K562 (cell line): ENCODE results near the gene ENTREP3. TPM values are rescaled to one million over a fixed set of nuclear protein-coding genes. Genes with fewer than 3 reads are reported as not detected.

ENCODE experiments used
- DACH1 ChIP-seq: fragments of 450-650 bp; IDR thresholded peaks from 2 replicates; pipeline ENCODE4 v1.6.1; 2018; ENCODE audit not compliant: partially characterized antibody
- HMBOX1 ChIP-seq: sonication (generic); IDR thresholded peaks from 2 replicates; pipeline ENCODE4 v1.6.1; 2016
- HNRNPK ChIP-seq: fragments of 200-400 bp; formaldehyde crosslinking; IDR thresholded peaks from one replicate; pipeline ENCODE4 v1.6.1; 2018; ENCODE audit warnings: mild to moderate bottlenecking, low read depth, low read length; ENCODE audit not compliant: poor library complexity, severe bottlenecking
- HNRNPLL ChIP-seq: fragments of 200-400 bp; formaldehyde crosslinking; IDR thresholded peaks from 2 replicates; pipeline ENCODE4 v1.6.1; 2017; ENCODE audit warnings: low read length, low read depth, mild to moderate bottlenecking; ENCODE audit not compliant: poor library complexity, severe bottlenecking
- IRF9 ChIP-seq: fragments of 450-650 bp; IDR thresholded peaks from 2 replicates; pipeline ENCODE4 v1.6.1; 2016; ENCODE audit warnings: missing biosample characterization, missing genetic modification characterization
- L3MBTL2 ChIP-seq: fragments of 450-650 bp; IDR thresholded peaks from 2 replicates; pipeline ENCODE4 v1.6.1; 2016; ENCODE audit warnings: mild to moderate bottlenecking, moderate library complexity
- MYBL2 ChIP-seq, 2 experiments: fragments of 450-650 bp in 1 of 2; sonication (generic) in 1 of 2; formaldehyde crosslinking in 1 of 2; IDR thresholded peaks; 2 replicates each; pipeline versions ENCODE4 v1.6.1 to v1.8.1; 2017 to 2022; ENCODE audit warnings: borderline replicate concordance in 1 of 2, inconsistent platforms in 1 of 2, low read depth in 1 of 2, mild to moderate bottlenecking in 1 of 2, missing genetic modification reagents in 1 of 2, moderate library complexity in 1 of 2
- NFIC ChIP-seq: fragments of 450-650 bp; IDR thresholded peaks from 2 replicates; pipeline ENCODE4 v1.6.1; 2017; ENCODE audit warnings: mild to moderate bottlenecking, inconsistent platforms
- RBM17 ChIP-seq: fragments of 200-400 bp; formaldehyde crosslinking; IDR thresholded peaks from 2 replicates; pipeline ENCODE4 v1.6.1; 2017; ENCODE audit warnings: low read depth, mild to moderate bottlenecking, low read length, borderline replicate concordance
- STAG1 ChIP-seq: sonication (generic); formaldehyde crosslinking; IDR thresholded peaks from 2 replicates; pipeline ENCODE4 v1.5.0; 2020; ENCODE audit warnings: missing genetic modification reagents, borderline replicate concordance
- TRIM28 ChIP-seq: fragments of 450-650 bp; IDR thresholded peaks from 2 replicates; pipeline ENCODE4 v1.6.1; 2017
- U2AF1 ChIP-seq: fragments of 200-400 bp; formaldehyde crosslinking; optimal IDR thresholded peaks from 2 replicates; pipeline ENCODE3; 2017; ENCODE audit warnings: mild to moderate bottlenecking, low read depth, low read length, moderate library complexity
- ZBTB1 ChIP-seq: sonication (generic); formaldehyde crosslinking; IDR thresholded peaks from 2 replicates; pipeline ENCODE4 v1.8.1; 2023; ENCODE audit warnings: missing genetic modification reagents, low read depth, mild to moderate bottlenecking, borderline replicate concordance
- ZNF217 ChIP-seq: sonication (generic); formaldehyde crosslinking; IDR thresholded peaks from 2 replicates; pipeline ENCODE4 v1.8.0; 2022; ENCODE audit warnings: mild to moderate bottlenecking, missing genetic modification reagents
- ZNF347 ChIP-seq: fragments of 450-650 bp; formaldehyde crosslinking; IDR thresholded peaks from 2 replicates; pipeline ENCODE4 v1.4.0; 2020; ENCODE audit warnings: low read depth, mild to moderate bottlenecking, moderate library complexity
- ZNF431 ChIP-seq: sonication (generic); formaldehyde crosslinking; IDR thresholded peaks from 2 replicates; pipeline ENCODE4 v1.8.0; 2022; ENCODE audit warnings: mild to moderate bottlenecking, missing genetic modification reagents
- ZNF551 ChIP-seq: fragments of 250-450 bp; sonication (Bioruptor Pico); IDR thresholded peaks from 2 replicates; pipeline ENCODE4 v1.5.0; 2021; ENCODE audit warnings: mild to moderate bottlenecking, moderate library complexity
- ZNF592 ChIP-seq: fragments of 450-650 bp; IDR thresholded peaks from 2 replicates; pipeline ENCODE4 v1.6.1; 2017; ENCODE audit warnings: antibody characterized with exemption, mild to moderate bottlenecking
- polyA plus RNA-seq, 8 experiments: library from polyadenylated mRNA; depleted of rRNA in 4 of 8; stranded (reverse) in 5 of 8; unstranded in 3 of 8; fragments of >200 nt; fragmentation: Nextera tagmentation in 2 of 8; fragmentation: Illumina TruSeq in 1 of 8; extraction: Ambion mirVana in 2 of 8; extraction: Trizol in 1 of 8; gene quantifications; 2 replicates each; pipeline versions ENCODE4 v1.2.1 to v1.2.3, GENCODE V29; 2011 to 2014; ENCODE audit warnings: inconsistent platforms in 1 of 8, missing spikeins in 1 of 8
- total RNA-seq, 7 experiments: library from RNA; depleted of rRNA in 6 of 7; stranded (reverse); fragments of >200 nt in 6 of 7; fragmentation: Illumina TruSeq in 2 of 7; extraction: Trizol in 2 of 7; gene quantifications; 2 replicates each; pipeline versions ENCODE4 v1.2.1 to v1.2.3, GENCODE V29; 2011 to 2021; ENCODE audit warnings: low replicate concordance in 1 of 7
- TF ChIP-seq, protein P1 (sequence below): fragments of 250-450 bp; sonication (Bioruptor Pico); IDR thresholded peaks from 2 replicates; pipeline ENCODE4 v1.8.0; 2021; ENCODE audit warnings: mild to moderate bottlenecking, moderate library complexity

Gene ENTREP3
- total and polyA plus RNA-seq, 9 of the 15 experiments (the other 6 are each of a cell fraction or from before 2014, with no cell fraction given): 1.9 to 41.8 (median 5.9) TPM

- TF ChIP-seq IRF9 (tag): no peak
- no peak for TF ChIP-seq ZNF431
- no peak for TF ChIP-seq L3MBTL2
- TF ChIP-seq, protein P1, sequence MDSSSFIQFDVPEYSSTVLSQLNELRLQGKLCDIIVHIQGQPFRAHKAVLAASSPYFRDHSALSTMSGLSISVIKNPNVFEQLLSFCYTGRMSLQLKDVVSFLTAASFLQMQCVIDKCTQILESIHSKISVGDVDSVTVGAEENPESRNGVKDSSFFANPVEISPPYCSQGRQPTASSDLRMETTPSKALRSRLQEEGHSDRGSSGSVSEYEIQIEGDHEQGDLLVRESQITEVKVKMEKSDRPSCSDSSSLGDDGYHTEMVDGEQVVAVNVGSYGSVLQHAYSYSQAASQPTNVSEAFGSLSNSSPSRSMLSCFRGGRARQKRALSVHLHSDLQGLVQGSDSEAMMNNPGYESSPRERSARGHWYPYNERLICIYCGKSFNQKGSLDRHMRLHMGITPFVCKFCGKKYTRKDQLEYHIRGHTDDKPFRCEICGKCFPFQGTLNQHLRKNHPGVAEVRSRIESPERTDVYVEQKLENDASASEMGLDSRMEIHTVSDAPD (CRISPR knock-in tag): no peak
- TF ChIP-seq RBM17: no peak
- TF ChIP-seq MYBL2 (IDR thresholded peaks at IDR 0.05; ENCODE audit: low read depth): no peak
- TF ChIP-seq MYBL2 (CRISPR knock-in tag; IDR thresholded peaks at IDR 0.05; ENCODE audit: borderline replicate concordance): no peak
- TF ChIP-seq ZNF347 (CRISPR knock-in tag): no peak
- no peak for TF ChIP-seq HNRNPK
- no peak for TF ChIP-seq U2AF1
- no peak; the same call in 1 of the 2 replicates for TF ChIP-seq HMBOX1
- no peak for TF ChIP-seq STAG1 (CRISPR knock-in tag)
- TF ChIP-seq NFIC: peak; percentile 28; the same call in 1 of the 2 replicates
- no peak for TF ChIP-seq DACH1
- TF ChIP-seq HNRNPLL: no peak
- TF ChIP-seq TRIM28: no peak
- no peak for TF ChIP-seq ZNF217
- TF ChIP-seq ZNF592: peak; percentile 62; the same call in 1 of the 2 replicates
- no peak for TF ChIP-seq ZBTB1
- TF ChIP-seq ZNF551 (CRISPR knock-in tag): no peak
Measured at GRCh38 chr1:155301342-155301841, 46.1 kb upstream of the ENTREP3 start, which contains the start of gene PKLR (continued).
